Chondrocyte (in vitro differentiated cells): Measurements from ENCODE around the gene MPND. TPM values are rescaled to one million over a fixed set of nuclear protein-coding genes. Genes with fewer than 3 reads are reported as not detected.

Experiments used
- DNase-seq: peaks from one replicate; pipeline ENCODE4 v3.0.0; 2021; ENCODE audit warnings: mixed read lengths, low spot score
- H3K27ac Mint-ChIP-seq: one replicate; pipeline ENCODE4 v1.8.0; 2021; ENCODE audit warnings: mild to moderate bottlenecking, moderate library complexity, mixed read lengths; ENCODE audit not compliant: unreplicated experiment
- H3K27me3 Mint-ChIP-seq: 2 replicates; pipeline ENCODE4 v1.8.0; 2021; ENCODE audit warnings: low read depth, mixed read lengths
- H3K36me3 Mint-ChIP-seq: 2 replicates; pipeline ENCODE4 v1.8.0; 2021; ENCODE audit warnings: low read depth, mixed read lengths
- H3K4me1 Mint-ChIP-seq: 2 replicates; pipeline ENCODE4 v1.8.0; 2021; ENCODE audit warnings: low read depth, mild to moderate bottlenecking, mixed read lengths
- H3K4me3 Mint-ChIP-seq: one replicate; pipeline ENCODE4 v1.8.0; 2021; ENCODE audit warnings: mild to moderate bottlenecking, moderate library complexity, mixed read lengths; ENCODE audit not compliant: unreplicated experiment
- H3K9me3 Mint-ChIP-seq: 2 replicates; pipeline ENCODE4 v1.8.0; 2021; ENCODE audit warnings: low read depth, mixed read lengths
- total RNA-seq: library from RNA; stranded (reverse); gene quantifications from 3 replicates; pipeline ENCODE4 v1.2.1, GENCODE V29; 2021
- TF ChIP-seq, protein P1 (sequence below): fragments of 200-600 bp; sonication (generic); IDR thresholded peaks from 2 replicates; pipeline ENCODE4 v1.5.0; 2021; ENCODE audit warnings: antibody characterized with exemption, mild to moderate bottlenecking, moderate library complexity

The MPND gene
- total RNA-seq, 1 donor from 2014 or later = 14.9 TPM

DNA sequence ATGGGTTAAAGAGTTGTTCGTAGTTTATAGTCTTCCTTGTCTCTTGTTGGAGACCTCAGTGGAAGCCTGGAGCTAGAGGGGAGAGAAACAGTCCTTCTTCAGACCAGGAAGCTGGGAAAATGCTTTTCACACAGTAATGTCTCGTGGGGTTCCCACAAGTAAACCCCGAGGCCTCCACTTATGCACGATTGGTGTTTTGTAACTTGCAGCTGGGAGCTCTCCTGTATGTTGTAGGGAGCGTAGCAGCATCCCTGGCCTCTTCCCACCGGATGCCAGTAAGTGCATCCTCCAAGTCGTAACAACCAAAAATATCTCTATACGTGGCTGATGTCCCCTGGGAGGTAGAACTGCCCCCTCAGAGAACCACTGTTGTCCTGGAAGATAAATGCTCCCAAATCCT lies 62.6 kb downstream of the MPND start:
- no peak overlapping the region for H3K4me3 Mint-ChIP-seq
- H3K27me3 Mint-ChIP-seq = no peaks in the 10 kb centered on the region
- H3K27ac Mint-ChIP-seq = no peak overlapping the region
- H3K36me3 Mint-ChIP-seq = no peaks in the 10 kb centered on the region
- peaks cover 25% of the 10 kb centered on the region for H3K4me1 Mint-ChIP-seq
- TF ChIP-seq, protein P1, sequence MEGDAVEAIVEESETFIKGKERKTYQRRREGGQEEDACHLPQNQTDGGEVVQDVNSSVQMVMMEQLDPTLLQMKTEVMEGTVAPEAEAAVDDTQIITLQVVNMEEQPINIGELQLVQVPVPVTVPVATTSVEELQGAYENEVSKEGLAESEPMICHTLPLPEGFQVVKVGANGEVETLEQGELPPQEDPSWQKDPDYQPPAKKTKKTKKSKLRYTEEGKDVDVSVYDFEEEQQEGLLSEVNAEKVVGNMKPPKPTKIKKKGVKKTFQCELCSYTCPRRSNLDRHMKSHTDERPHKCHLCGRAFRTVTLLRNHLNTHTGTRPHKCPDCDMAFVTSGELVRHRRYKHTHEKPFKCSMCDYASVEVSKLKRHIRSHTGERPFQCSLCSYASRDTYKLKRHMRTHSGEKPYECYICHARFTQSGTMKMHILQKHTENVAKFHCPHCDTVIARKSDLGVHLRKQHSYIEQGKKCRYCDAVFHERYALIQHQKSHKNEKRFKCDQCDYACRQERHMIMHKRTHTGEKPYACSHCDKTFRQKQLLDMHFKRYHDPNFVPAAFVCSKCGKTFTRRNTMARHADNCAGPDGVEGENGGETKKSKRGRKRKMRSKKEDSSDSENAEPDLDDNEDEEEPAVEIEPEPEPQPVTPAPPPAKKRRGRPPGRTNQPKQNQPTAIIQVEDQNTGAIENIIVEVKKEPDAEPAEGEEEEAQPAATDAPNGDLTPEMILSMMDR = no peak
- H3K9me3 Mint-ChIP-seq = no peaks in the 10 kb centered on the region
- no peak for DNase-seq

GRCh38 chr19:4406626-4407025 lies 63.3 kb downstream of the MPND start:
- no peaks in the 10 kb centered on the region for H3K36me3 Mint-ChIP-seq
- H3K4me3 Mint-ChIP-seq = no peak overlapping the region
- DNase-seq = no peak
- TF ChIP-seq, protein P1 = no peak
- H3K27me3 Mint-ChIP-seq = no peaks in the 10 kb centered on the region
- H3K27ac Mint-ChIP-seq = no peak overlapping the region
- no peaks in the 10 kb centered on the region for H3K9me3 Mint-ChIP-seq
- peaks cover 19% of the 10 kb centered on the region for H3K4me1 Mint-ChIP-seq

DNA sequence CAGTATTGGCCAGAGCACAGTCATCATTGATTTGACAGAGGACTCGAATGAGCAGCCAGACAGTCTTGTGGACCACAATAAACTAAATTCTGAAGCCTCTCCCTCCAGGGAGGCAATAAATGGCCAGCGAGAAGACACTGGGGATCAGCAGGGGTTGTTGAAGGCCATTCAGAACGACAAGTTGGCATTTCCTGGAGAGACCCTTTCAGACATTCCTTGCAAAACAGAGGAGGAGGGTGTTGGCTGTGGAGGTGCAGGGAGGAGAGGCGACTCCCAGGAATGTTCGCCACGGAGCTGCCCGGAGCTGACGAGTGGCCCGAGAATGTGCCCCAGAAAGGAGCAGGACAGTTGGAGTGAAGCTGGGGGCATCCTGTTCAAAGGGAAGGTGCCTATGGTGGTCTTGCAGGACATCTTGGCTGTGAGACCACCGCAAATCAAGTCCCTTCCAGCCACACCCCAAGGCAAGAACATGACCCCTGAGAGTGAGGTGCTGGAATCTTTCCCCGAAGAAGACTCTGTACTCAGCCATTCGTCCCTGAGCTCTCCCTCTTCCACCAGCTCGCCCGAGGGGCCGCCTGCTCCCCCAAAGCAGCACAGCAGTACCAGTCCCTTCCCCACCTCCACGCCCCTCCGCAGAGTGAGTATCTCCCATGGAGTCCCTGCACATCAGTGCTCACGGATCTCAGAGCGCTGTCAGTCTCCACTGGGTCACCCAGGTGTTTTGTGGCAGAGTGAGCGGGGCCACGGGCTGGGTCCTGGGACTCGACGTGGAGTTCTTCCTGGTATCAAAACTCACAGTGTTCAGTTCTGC lies 66.0 kb downstream of the MPND start:
- H3K4me1 Mint-ChIP-seq = peaks cover 2% of the 10 kb centered on the region

More for the DNA sequence above, 66.0 kb downstream of the MPND start:
- Mint-ChIP-seq H3K9me3 (no peaks in the 10 kb centered on the region), H3K27ac (no peak overlapping the region), H3K27me3 (no peaks in the 10 kb centered on the region), H3K4me3 (no peak overlapping the region), H3K36me3 (no peaks in the 10 kb centered on the region)
- DNase-seq = no peak
- TF ChIP-seq, protein P1 = no peak

Other genes starting within 250 kb of the MPND start
- 131 to 168 TPM (median 158 TPM) in 3 replicates for gene MAP2K2, start 219.4 kb upstream of the MPND start, total RNA-seq
- not detected in 3 replicates for gene CREB3L3, start 189.9 kb upstream of the MPND start, total RNA-seq
- 19.5 to 21.9 TPM (median 19.7 TPM) in 3 replicates for gene SIRT6, start 161.0 kb upstream of the MPND start, total RNA-seq
- gene ANKRD24, start 160.9 kb upstream of the MPND start, total RNA-seq = 0.47 to 1.3 TPM (median 0.92 TPM) in 3 replicates
- gene EBI3, start 114.0 kb upstream of the MPND start, total RNA-seq = 1.2 to 2.6 TPM (median 1.2 TPM) in 3 replicates
- gene YJU2, start 96.5 kb upstream of the MPND start, total RNA-seq = 12.2 to 13.7 TPM (median 13.3 TPM) in 3 replicates
- not detected in 3 replicates for gene SHD, start 64.3 kb upstream of the MPND start, total RNA-seq
- gene TMIGD2, start 41.2 kb upstream of the MPND start, total RNA-seq = not detected in 3 replicates
- gene FSD1, start 39.0 kb upstream of the MPND start, total RNA-seq = 8.8 to 13.7 TPM (median 11.6 TPM) in 3 replicates
- 0.85 to 2.0 TPM (median 1.0 TPM) in 3 replicates for gene STAP2, start 4.7 kb upstream of the MPND start, total RNA-seq
- gene SH3GL1, start 57.0 kb downstream of the MPND start, total RNA-seq = 96.3 to 103 TPM (median 96.6 TPM) in 3 replicates
- 6.6 to 20.5 TPM (median 7.1 TPM) in 3 replicates for gene CHAF1A, start 59.1 kb downstream of the MPND start, total RNA-seq
- 83.7 to 90.2 TPM (median 86.9 TPM) in 3 replicates for gene UBXN6, start 114.2 kb downstream of the MPND start, total RNA-seq
- 50.0 to 66.5 TPM (median 51.7 TPM) in 3 replicates for gene HDGFL2, start 128.7 kb downstream of the MPND start, total RNA-seq
- gene PLIN4, start 174.9 kb downstream of the MPND start, total RNA-seq = 0.05 TPM in 2 of 3 replicates, not detected in the other
- not detected in 3 replicates for gene PLIN5, start 191.7 kb downstream of the MPND start, total RNA-seq
- not detected in 3 replicates for gene LRG1, start 196.5 kb downstream of the MPND start, total RNA-seq
- 4.2 to 5.3 TPM (median 4.3 TPM) in 3 replicates for gene SEMA6B, start 216.1 kb downstream of the MPND start, total RNA-seq